WERI-Rb-1 (cell line): ENCODE results near the gene SNX14.
"Not testable (repeated sequence)": the region's sequence is repeated elsewhere in the genome, so short reads cannot be mapped to it uniquely, and the experiment has no call there.

Source experiments
- DNase-seq: peaks from one replicate; pipeline ENCODE4 v3.0.0-alpha.2; 2020
- H3K27ac ChIP-seq: fragments of 250-450 bp; sonication (Bioruptor Pico); 2 replicates; pipeline ENCODE4 v1.5.1; 2020; ENCODE audit warnings: mild to moderate bottlenecking, moderate library complexity
- H3K27me3 ChIP-seq: fragments of 250-450 bp; sonication (Bioruptor Pico); 2 replicates; pipeline ENCODE4 v1.5.1; 2021; ENCODE audit warnings: mild to moderate bottlenecking, low read depth, moderate library complexity; ENCODE audit not compliant: insufficient read depth, severe bottlenecking
- H3K36me3 ChIP-seq: fragments of 250-450 bp; sonication (Bioruptor Pico); 2 replicates; pipeline ENCODE4 v1.5.1; 2020; ENCODE audit warnings: mild to moderate bottlenecking, moderate library complexity
- H3K4me3 ChIP-seq: 2 replicates; pipeline ENCODE4 v1.5.1; 2011; ENCODE audit warnings: low read depth, mild to moderate bottlenecking, control low read depth, low read length
- H3K9me3 ChIP-seq: fragments of 250-450 bp; sonication (Bioruptor Pico); 2 replicates; pipeline ENCODE4 v1.5.1; 2021; ENCODE audit warnings: mild to moderate bottlenecking, moderate library complexity; ENCODE audit not compliant: severe bottlenecking
- TF ChIP-seq, protein P1 (sequence below): IDR thresholded peaks from 2 replicates; pipeline ENCODE4 v1.5.1; 2011; ENCODE audit warnings: low read depth, mild to moderate bottlenecking, control low read depth, inconsistent platforms, low read length

The SNX14 gene

DNA sequence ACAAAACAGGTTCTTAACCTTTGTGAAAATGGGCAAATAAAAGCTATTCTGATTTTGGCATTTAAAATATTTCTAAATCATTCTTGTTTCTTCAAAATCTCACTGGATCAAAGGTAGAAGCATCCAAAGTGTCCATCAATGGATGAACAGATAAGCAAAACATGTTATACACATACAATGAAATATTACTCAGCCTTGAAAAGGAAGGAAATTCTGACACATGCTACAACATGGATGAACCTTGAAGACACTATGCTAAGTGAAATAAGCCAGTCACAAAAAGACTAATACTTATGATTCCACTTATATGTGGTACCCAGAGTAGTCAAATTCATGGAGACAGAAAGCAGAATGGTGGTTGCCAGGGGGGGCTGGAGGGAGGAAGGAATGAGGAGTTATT lies 45.9 kb downstream of the SNX14 start:
- TF ChIP-seq, protein P1, sequence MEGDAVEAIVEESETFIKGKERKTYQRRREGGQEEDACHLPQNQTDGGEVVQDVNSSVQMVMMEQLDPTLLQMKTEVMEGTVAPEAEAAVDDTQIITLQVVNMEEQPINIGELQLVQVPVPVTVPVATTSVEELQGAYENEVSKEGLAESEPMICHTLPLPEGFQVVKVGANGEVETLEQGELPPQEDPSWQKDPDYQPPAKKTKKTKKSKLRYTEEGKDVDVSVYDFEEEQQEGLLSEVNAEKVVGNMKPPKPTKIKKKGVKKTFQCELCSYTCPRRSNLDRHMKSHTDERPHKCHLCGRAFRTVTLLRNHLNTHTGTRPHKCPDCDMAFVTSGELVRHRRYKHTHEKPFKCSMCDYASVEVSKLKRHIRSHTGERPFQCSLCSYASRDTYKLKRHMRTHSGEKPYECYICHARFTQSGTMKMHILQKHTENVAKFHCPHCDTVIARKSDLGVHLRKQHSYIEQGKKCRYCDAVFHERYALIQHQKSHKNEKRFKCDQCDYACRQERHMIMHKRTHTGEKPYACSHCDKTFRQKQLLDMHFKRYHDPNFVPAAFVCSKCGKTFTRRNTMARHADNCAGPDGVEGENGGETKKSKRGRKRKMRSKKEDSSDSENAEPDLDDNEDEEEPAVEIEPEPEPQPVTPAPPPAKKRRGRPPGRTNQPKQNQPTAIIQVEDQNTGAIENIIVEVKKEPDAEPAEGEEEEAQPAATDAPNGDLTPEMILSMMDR: no peak
- Histone ChIP-seq H3K27ac (no peak overlapping the region), H3K9me3 (no peaks in the 10 kb centered on the region), H3K4me3 (no peak overlapping the region), H3K36me3 (peaks cover 18% of the 10 kb centered on the region), H3K27me3 (no peaks in the 10 kb centered on the region)
- no peak for DNase-seq

DNA sequence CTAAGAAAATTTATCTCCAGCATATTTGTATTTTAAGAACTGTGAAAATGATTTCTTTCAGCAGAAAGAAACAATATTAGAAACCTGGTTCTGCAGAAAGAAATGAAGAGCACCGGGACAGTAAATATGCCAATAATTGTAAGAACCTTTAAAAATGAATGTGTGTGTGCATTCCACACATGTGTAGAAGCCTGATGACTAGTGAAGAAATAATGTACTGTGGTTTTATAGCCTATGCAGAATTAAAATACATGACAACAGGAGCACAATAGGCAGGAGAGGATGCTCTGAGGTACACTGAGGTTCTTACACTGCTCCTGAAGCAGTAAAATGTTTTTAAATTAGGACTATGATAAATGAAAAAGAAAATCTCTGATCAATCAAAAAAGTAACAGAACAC lies 48.9 kb downstream of the SNX14 start:
- H3K27me3 ChIP-seq: no peaks in the 10 kb centered on the region
- DNase-seq: no peak
- no peak overlapping the region for H3K4me3 ChIP-seq
- H3K36me3 ChIP-seq: peaks cover 20% of the 10 kb centered on the region
- H3K27ac ChIP-seq: no peak overlapping the region
- TF ChIP-seq, protein P1: no peak
- no peaks in the 10 kb centered on the region for H3K9me3 ChIP-seq

DNA sequence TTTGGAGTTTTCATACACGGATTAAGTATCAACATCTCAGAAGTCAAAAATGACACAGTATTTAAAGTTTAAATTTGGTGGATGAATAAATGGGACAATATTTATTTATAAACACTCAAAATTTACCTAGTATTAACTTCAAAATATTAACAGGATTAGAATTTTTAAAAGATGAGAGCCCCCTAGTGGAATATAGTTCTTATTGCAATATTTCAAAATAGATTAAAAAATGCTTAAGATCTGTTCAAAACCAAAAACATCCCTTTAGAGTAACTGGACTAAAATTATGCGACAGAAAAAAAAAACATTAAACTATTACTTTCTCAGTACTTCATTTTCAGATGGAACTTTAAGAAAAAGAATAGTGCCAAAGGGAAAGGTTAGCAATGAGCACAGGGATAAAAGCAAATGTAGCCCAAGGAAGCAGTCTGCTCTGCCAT lies 56.6 kb downstream of the SNX14 start:
- H3K4me3 ChIP-seq: no peak overlapping the region
- H3K27me3 ChIP-seq: no peaks in the 10 kb centered on the region
- DNase-seq: no peak
- no peaks in the 10 kb centered on the region; the same call in none of the 2 replicates for H3K36me3 ChIP-seq
- TF ChIP-seq, protein P1: no peak
- H3K27ac ChIP-seq: no peak overlapping the region
- no peaks in the 10 kb centered on the region for H3K9me3 ChIP-seq

DNA sequence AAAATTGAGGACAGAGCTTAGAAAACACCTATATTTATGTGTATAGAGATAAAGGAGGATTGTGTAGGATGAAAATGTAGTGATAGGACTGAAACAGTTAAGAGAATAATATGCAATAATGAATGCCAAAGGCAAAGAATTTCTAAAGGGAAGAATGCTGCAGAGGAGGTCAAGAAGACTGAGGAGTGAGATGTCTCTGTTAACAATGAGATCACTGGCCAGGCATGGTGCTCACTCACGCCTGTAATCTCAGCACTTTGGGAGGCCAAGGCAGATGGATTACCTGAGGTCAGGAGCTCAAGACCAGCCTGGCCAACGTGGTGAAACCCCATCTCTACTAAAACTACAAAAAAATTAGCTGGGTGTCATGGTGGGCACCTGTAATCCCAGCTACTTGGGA lies 69.4 kb downstream of the SNX14 start:
- H3K27ac ChIP-seq, DNase-seq, H3K9me3 ChIP-seq, H3K36me3 ChIP-seq, H3K27me3 ChIP-seq, H3K4me3 ChIP-seq: not testable (repeated sequence)

DNA sequence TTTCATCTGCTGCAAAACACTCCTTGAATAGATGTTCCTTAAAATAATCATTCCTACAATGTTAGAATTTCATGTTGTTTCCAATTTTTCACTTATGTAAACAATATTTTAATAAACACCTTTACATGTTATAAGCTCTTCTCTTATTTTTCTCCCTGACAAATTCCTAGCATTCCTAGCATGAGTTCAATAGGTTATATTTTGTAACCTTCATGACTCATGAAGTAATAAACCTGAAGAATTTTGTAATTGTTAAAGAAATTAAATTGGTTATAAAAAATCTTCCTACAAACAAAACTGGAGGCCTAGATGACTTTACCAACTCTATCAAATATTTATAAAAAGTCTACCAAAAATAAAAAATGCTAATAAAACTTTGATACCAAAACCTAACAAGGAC lies 77.5 kb downstream of the SNX14 start:
- no peak overlapping the region for H3K27ac ChIP-seq
- DNase-seq: no peak
- TF ChIP-seq, protein P1: no peak

DNA sequence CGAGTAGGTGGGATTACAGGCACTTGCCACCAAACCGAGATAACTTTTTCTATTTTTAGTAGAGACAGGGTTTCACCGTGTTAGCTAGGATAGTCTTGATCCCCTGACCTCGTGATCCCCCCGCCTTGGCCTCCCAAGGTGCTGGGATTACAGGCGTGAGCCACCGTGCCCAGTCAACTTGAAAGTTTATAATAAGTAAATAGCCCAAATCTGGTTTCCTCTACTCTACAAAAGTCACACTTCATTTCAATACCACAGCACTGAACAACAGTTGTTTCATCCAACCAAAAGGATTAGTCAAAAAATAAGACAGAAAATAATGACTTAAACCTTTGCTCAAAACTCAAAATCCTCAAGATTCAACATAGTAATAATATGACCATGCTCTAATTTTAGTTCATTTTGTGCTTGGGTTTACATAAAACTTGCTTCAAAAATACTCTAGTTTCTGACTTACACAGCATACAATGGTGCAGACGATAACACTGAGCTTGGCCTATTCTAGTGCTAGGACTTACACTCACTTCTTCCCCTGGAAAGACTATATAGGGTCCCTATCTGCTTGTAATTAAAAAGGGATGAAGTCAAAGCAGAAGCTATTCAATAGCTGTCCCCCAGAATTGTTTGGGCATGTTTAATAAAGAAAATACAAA lies 87.1 kb downstream of the SNX14 start:
- no peaks in the 10 kb centered on the region for H3K27me3 ChIP-seq
- H3K27ac ChIP-seq: no peak overlapping the region
- TF ChIP-seq, protein P1: no peak
- H3K36me3 ChIP-seq: peaks cover 14% of the 10 kb centered on the region
- no peaks in the 10 kb centered on the region for H3K9me3 ChIP-seq
- no peak for DNase-seq
- H3K4me3 ChIP-seq: no peak overlapping the region

More for the DNA sequence above, 77.5 kb downstream of the SNX14 start:
- H3K27me3 ChIP-seq: no peaks in the 10 kb centered on the region
- no peaks in the 10 kb centered on the region for H3K9me3 ChIP-seq
- no peak overlapping the region for H3K4me3 ChIP-seq
- H3K36me3 ChIP-seq: peaks cover 30% of the 10 kb centered on the region
